Liver (tissue), 5 donors: ENCODE data around the gene DNTTIP2. TPM values are rescaled to one million over a fixed set of nuclear protein-coding genes. Genes with fewer than 3 reads are reported as not detected.

ENCODE experiments used
- polyA plus RNA-seq, 2 donors: library from polyadenylated mRNA; stranded (reverse) in 1 of 2; unstranded in 1 of 2; fragments of 200-250 nt in 1 of 2; fragments of >200 nt in 1 of 2; fragmentation: Nextera tagmentation in 1 of 2; extraction: Ambion mirVana in 1 of 2; gene quantifications; one replicate each; pipeline versions ENCODE4 v1.2.1 to v1.2.3, GENCODE V29; 2013 to 2015
- small RNA-seq: library from RNA; depleted of rRNA; stranded (forward); fragments of <200 nt; gene quantifications from one replicate; pipeline ENCODE3, GENCODE V24; 2014
- total RNA-seq, 2 donors: library from RNA; depleted of rRNA; stranded (reverse); fragments of >200 nt; gene quantifications; one replicate each; pipeline ENCODE4 v1.2.3, GENCODE V29; 2014
- donor health status: healthy.
- donor health status: healthy.
- donor health status: healthy.

The DNTTIP2 gene
- total and polyA plus RNA-seq, 4 donors, result 10.9 to 19.7 (median 13.4) TPM

Small RNA genes within 50 kb of the gene (small RNA-seq; reads per million reads assigned to genes)
- gene AL117351.2 (not detected), gene MIR760 (not detected)

Other genes starting within 250 kb of the DNTTIP2 start
- 1 to 10 TPM; 2.8 to 8.0 TPM for gene BCAR3, start 197.4 kb downstream of the DNTTIP2 start, total RNA-seq
- 10 to 100 TPM in 1 of 2 donors, 1 to 10 TPM in 1; 7.4 to 10.3 TPM for gene BCAR3, start 197.4 kb downstream of the DNTTIP2 start, polyA plus RNA-seq
- 10 to 100 TPM in 1 of 2 donors, 1 to 10 TPM in 1; 8.9 to 49.1 TPM for gene GCLM, start 30.2 kb upstream of the DNTTIP2 start, total RNA-seq
- 10 to 100 TPM; 14.2 to 19.1 TPM for gene GCLM, start 30.2 kb upstream of the DNTTIP2 start, polyA plus RNA-seq
- 1 to 10 TPM in 1 of 2 donors, under 1 TPM in 1; 0.19 to 1.5 TPM for gene ABCA4, start 241.9 kb upstream of the DNTTIP2 start, total RNA-seq
- gene ABCA4, start 241.9 kb upstream of the DNTTIP2 start, polyA plus RNA-seq, result under 1 TPM; 0.32 to 0.43 TPM